ENCODE data around the gene SLC23A2.
"Not testable (repeated sequence)": the region's sequence is repeated elsewhere in the genome, so short reads cannot be mapped to it uniquely, and the experiment has no call there.

The SLC23A2 gene

GRCh38 chr20:4871486-4871885 is 129.8 kb downstream of the SLC23A2 start:
- no peak for DNase-seq

GRCh38 chr20:4870906-4871305 is 130.4 kb downstream of the SLC23A2 start:
- no peak for DNase-seq

GRCh38 chr20:4869290-4870193 is 131.8 kb downstream of the SLC23A2 start:
- no peak for DNase-seq

GRCh38 chr20:4867051-4867450 is 134.3 kb downstream of the SLC23A2 start:
- no peak for DNase-seq

- DNase-seq, result no peak
Observed at GRCh38 chr20:4866429-4866828, 134.9 kb downstream of the SLC23A2 start.

- DNase-seq, result no peak
Observed at GRCh38 chr20:4864311-4864752, 137.0 kb downstream of the SLC23A2 start.

- no peak for DNase-seq
Observed at GRCh38 chr20:4862661-4863060, 138.6 kb downstream of the SLC23A2 start.

GRCh38 chr20:4861961-4862360 is 139.3 kb downstream of the SLC23A2 start:
- DNase-seq, result no peak

- DNase-seq, result no peak
Observed at GRCh38 chr20:4858000-4858399, 143.3 kb downstream of the SLC23A2 start.

GRCh38 chr20:4856022-4856755 is 145.1 kb downstream of the SLC23A2 start:
- DNase-seq, result no peak

GRCh38 chr20:4855555-4855954 is 145.8 kb downstream of the SLC23A2 start:
- DNase-seq, result no peak

- no peak for DNase-seq
Observed at GRCh38 chr20:4855097-4855496, 146.2 kb downstream of the SLC23A2 start.

GRCh38 chr20:4854561-4854901 is 146.8 kb downstream of the SLC23A2 start:
- no peak for DNase-seq

GRCh38 chr20:4853757-4854560 is 147.4 kb downstream of the SLC23A2 start:
- no peak for DNase-seq

GRCh38 chr20:4853004-4853403 is 148.3 kb downstream of the SLC23A2 start:
- no peak for DNase-seq

GRCh38 chr20:4850960-4851359 is 150.3 kb downstream of the SLC23A2 start:
- no peak for DNase-seq

- DNase-seq, result not testable (repeated sequence)
Observed at GRCh38 chr20:4848829-4849228, 152.5 kb downstream of the SLC23A2 start.

GRCh38 chr20:4848041-4848440 is 153.3 kb downstream of the SLC23A2 start:
- DNase-seq, result no peak

GRCh38 chr20:4846821-4847220 is 154.5 kb downstream of the SLC23A2 start:
- no peak for DNase-seq

GRCh38 chr20:4844751-4845465 is 156.4 kb downstream of the SLC23A2 start:
- no peak for DNase-seq

GRCh38 chr20:4844325-4844724 is 157.0 kb downstream of the SLC23A2 start:
- DNase-seq, result no peak

GRCh38 chr20:4840801-4841200 is 160.5 kb downstream of the SLC23A2 start:
- no peak for DNase-seq
